ENCODE measurements around the gene RAPGEF4. TPM values are rescaled to one million over a fixed set of nuclear protein-coding genes. Genes with fewer than 3 reads are reported as not detected.

RAPGEF4 gene
- polyA plus RNA-seq, 3 donors: 8.0 to 12.6 (median 9.8) TPM

- DNase-seq (ENCODE audit: extremely low read depth in 1 of 11, low read depth in 9 of 11, low spot score in 4 of 11): no peak
Measured at GRCh38 chr2:172944022-172944793, 208.6 kb downstream of the RAPGEF4 start.

DNA sequence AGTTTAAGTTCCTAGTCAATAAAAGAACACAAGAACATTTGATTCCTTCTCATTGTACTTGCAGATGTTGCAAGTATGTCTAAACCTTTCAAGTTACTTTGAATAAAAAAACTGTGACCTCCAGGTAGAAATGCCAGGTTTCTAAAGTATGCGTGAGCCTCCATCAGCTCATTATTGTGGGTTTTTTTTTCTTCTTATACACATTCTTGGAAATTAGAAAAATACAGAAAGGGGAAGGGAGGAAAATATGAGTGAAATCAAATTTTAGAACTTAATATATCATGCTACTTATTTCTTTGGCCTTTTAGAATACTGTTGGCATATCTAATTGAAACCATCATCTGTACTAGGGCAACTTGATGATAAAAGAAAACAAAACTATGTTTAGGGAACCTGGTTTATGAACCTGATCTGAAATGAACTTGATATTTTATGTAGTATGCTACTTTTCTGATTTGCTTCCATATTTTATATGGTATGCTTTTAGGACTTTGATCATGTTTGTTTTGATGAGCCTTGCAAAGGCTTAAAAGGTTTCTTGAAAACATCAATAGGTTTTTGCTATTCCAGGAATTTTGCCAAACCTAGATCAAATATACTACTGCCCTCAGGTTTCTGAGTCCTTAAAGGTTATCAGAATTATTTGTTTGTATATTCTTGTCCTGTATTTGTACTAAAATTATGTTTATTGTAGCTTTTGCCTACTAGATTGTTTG is 209.3 kb downstream of the RAPGEF4 start:
- no peak for DNase-seq (ENCODE audit: extremely low read depth in 1 of 11, low read depth in 9 of 11, low spot score in 4 of 11)

GRCh38 chr2:172945510-172945850 is 209.8 kb downstream of the RAPGEF4 start:
- no peak for DNase-seq (ENCODE audit: extremely low read depth in 1 of 11, low read depth in 9 of 11, low spot score in 4 of 11)

GRCh38 chr2:172947461-172948153 is 212.0 kb downstream of the RAPGEF4 start:
- no peak for DNase-seq (ENCODE audit: extremely low read depth in 1 of 11, low read depth in 9 of 11, low spot score in 4 of 11)

- no peak for DNase-seq (ENCODE audit: extremely low read depth in 1 of 11, low read depth in 9 of 11, low spot score in 4 of 11)
Measured at GRCh38 chr2:172949522-172949921, 213.9 kb downstream of the RAPGEF4 start.

DNA sequence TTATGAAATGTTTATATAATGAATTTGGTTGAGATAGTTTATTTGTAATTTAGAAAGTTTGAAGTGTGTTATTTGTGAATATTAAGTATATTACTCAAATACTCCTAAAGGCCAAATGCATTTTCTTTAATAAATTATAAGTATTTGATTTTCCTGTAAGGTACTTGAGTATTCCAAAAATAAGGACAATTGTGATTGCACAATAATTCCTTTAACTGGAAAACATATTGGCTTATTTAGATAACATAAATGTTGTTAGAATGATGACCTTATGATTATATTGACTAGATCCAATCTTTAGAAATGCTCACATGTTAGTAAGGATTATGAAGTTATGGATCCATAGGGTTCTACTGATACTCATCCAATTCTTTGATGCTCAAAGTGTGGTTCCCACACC is 214.9 kb downstream of the RAPGEF4 start:
- no peak for DNase-seq (ENCODE audit: extremely low read depth in 1 of 11, low read depth in 9 of 11, low spot score in 4 of 11)

GRCh38 chr2:172951554-172951953 is 215.9 kb downstream of the RAPGEF4 start:
- no peak for DNase-seq (ENCODE audit: extremely low read depth in 1 of 11, low read depth in 9 of 11, low spot score in 4 of 11)

DNA sequence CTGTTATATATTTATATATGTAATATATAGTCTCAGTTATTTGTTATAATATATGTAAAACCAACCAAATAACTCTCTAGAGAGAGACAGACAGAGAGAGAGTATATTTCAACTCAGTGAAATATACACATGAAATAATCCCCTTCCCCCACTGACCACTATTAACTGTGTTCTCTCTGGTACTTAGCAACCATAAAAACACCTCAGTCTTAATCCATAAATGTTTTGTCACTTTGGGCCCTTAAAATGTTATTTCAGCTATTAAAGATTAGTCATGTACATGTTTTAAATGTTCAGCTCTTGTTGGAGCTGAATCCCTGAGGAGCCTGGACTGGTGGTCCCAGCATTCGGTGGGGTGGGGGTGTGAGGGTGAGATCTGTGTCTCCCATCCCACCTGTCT is 217.8 kb downstream of the RAPGEF4 start:
- no peak for DNase-seq (ENCODE audit: extremely low read depth in 1 of 11, low read depth in 9 of 11, low spot score in 4 of 11)

- no peak for DNase-seq (ENCODE audit: extremely low read depth in 1 of 11, low read depth in 9 of 11, low spot score in 4 of 11)
Measured at GRCh38 chr2:172953970-172954852, 218.6 kb downstream of the RAPGEF4 start.

DNA sequence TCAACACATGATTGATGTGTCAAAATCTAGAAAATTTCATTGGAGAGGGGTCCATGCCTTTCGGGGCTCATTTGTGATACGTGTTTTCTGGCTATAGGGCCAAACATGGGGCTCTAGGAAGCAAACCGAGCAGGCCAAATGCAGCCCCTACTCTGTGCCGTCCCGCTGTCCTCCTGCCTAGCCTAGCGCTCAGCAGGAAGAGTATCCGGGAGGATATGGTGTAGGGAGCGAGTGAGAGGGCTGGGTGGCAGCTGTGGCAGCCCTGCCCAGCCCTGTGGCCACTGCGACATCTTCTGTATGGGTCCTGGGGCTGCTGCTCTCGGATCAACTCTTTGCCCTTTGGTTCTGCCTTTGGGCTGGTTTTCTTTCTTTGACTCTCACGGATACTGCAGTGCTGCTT is 219.9 kb downstream of the RAPGEF4 start:
- no peak for DNase-seq (ENCODE audit: extremely low read depth in 1 of 11, low read depth in 9 of 11, low spot score in 4 of 11)

GRCh38 chr2:172957734-172958133 is 222.1 kb downstream of the RAPGEF4 start:
- DNase-seq (ENCODE audit: extremely low read depth in 1 of 11, low read depth in 9 of 11, low spot score in 4 of 11): no peak

- DNase-seq (ENCODE audit: extremely low read depth in 1 of 11, low read depth in 9 of 11, low spot score in 4 of 11): no peak
Measured at GRCh38 chr2:172962082-172962481, 226.4 kb downstream of the RAPGEF4 start.

DNA sequence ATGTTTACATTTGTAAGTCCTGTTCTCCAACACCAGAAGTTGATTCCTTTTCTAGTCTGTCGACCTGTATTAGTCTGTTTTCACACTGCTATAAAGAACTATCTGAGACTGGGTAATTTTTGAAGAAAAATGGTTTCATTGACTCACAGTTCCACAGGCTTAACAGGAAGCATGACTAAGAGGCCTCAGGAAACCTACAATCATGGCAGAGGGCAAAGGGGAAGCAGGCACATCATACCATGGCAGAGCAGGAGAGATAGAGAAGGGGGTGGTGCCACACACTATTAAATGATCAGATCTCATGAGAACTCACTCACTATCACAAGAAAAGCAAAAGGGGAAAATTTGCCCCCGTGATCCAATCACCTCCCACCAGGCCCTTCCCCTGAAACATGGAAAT is 227.2 kb downstream of the RAPGEF4 start:
- DNase-seq (ENCODE audit: extremely low read depth in 1 of 11, low read depth in 9 of 11, low spot score in 4 of 11): no peak

DNA sequence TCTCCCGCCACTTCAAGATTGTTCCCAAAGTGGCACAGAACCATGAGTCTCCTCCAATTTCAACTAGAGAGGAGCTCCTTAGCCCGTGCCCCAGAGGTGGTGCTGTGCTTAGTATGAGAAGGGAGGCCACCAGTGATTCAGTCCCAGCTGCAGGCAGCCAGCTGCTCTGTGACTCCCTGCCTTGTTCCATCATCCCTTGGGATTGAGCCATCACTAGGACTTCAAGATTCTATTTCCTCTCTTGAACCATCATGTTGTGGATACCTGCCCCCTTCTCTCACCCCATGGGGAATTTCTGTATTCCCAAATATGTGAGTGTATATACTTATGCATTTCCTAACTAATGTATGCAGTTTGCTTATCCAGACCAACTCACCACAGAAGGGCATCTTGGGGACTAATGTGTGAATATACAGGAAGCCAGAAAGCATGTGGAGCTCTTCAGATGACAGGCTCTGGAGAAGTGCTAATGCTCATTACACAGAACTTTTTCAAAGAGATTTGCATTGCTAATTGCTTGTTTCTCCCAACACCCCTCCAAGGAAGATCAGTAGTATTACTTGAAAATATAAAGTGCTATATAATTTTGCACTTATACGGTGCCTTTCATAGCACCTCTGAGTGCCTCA is 229.0 kb downstream of the RAPGEF4 start:
- DNase-seq (ENCODE audit: extremely low read depth in 1 of 11, low read depth in 9 of 11, low spot score in 4 of 11): no peak

- no peak for DNase-seq (ENCODE audit: extremely low read depth in 1 of 11, low read depth in 9 of 11, low spot score in 4 of 11)
Measured at GRCh38 chr2:172965433-172966212, 230.0 kb downstream of the RAPGEF4 start.

DNA sequence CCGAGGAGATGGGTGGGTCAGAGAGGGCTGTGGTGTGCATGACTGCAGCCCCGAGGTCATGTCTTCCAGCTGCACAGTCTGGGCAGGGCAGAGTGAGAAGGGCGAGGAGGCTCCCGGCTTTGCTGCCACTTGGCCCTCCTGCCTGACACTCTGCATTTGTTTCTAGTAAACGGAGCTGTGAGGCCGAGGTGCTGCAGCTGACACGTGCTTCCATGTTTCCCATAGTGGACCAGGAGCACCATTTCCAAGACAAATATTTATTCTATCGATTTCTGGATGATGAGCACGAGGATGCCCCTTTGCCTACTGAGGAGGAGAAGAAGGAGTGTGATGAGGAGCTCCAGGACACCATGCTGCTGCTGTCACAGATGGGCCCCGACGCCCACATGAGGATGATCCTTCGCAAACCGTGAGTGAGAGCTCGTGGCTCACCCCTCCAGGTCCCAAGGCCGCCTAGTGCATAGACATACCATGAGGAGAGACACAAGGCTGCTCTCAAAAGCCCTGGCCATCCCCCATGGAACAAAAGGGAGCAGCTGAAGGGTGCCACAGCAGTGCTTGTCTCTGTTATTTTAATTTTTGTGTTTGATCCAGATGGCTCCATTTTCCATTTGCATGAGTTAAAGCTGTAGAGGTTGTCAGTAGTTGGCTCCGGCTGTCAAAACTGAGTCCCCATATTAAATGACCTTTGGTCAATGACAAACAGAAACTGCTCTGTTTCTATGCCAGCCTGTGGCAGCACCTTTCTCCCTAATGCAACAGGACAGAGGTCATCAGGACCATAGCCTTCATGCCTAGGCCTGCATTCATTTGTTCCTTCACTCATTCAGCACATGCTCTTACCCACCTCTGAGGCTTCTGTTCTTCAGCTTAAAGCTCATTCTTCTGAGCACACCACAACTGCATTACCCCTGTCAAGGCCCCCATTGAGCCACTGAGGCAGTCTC is 231.7 kb downstream of the RAPGEF4 start:
- DNase-seq (ENCODE audit: extremely low read depth in 1 of 11, low read depth in 9 of 11, low spot score in 4 of 11): no peak

- DNase-seq (ENCODE audit: extremely low read depth in 1 of 11, low read depth in 9 of 11, low spot score in 4 of 11): peak in 3 of 11 donors; percentile 20 to 24 (median 21)
Measured at GRCh38 chr2:172968061-172968469, 232.4 kb downstream of the RAPGEF4 start.
